ENCODE data around the gene SNAP25. TPM values are rescaled to one million over a fixed set of nuclear protein-coding genes. Genes with fewer than 3 reads are reported as not detected.

Gene SNAP25
- total and polyA plus RNA-seq, 10 of the 15 experiments (the other 5 are each of a cell fraction or from before 2014, with no cell fraction given) = not detected

GRCh38 chr20:10171864-10172751 is 46.5 kb upstream of the SNAP25 start (continued):
- TF ChIP-seq PRDM15 (CRISPR knock-in tag; IDR thresholded peaks at IDR 0.05) = no peak
- TF ChIP-seq EZH2 (IDR thresholded peaks at IDR 0.05; ENCODE audit: borderline replicate concordance, control insufficient read depth, low read depth, low read length) = no peak

- RAD21 ChIA-PET (ENCODE audit: unreplicated experiment) = no interaction called here
- Histone ChIP-seq H3K79me2 (ENCODE audit: control insufficient read depth, insufficient read depth, low read length) (no peaks in the 10 kb centered on the region), H3K4me1 (ENCODE audit: control insufficient read depth, insufficient read depth, low read length) (no peaks in the 10 kb centered on the region), H3K4me3 (no peak overlapping the region), H3K27me3 (replicated peaks in 1 of 2; ENCODE audit: control insufficient read depth in 2 of 2, insufficient read depth in 2 of 2, low read length in 1 of 2) (peaks cover 0 to 3% of the 10 kb centered on the region in 2 experiments; a peak in 2 of 4 replicates), H3K4me2 (ENCODE audit: control insufficient read depth, insufficient read depth) (no peak overlapping the region), H2AFZ (ENCODE audit: control insufficient read depth, low read depth, low read length) (no peak overlapping the region), H3K9ac (ENCODE audit: control insufficient read depth, insufficient read depth, low read length) (no peak overlapping the region), H3K36me3 (ENCODE audit: control insufficient read depth in 2 of 2, insufficient read depth in 2 of 2, low read length in 1 of 2) (no peaks in the 10 kb centered on the region), H3K27ac (ENCODE audit: control insufficient read depth, insufficient read depth) (no peak overlapping the region), H4K20me1 (ENCODE audit: control insufficient read depth, insufficient read depth) (no peaks in the 10 kb centered on the region), H3K9me3 (replicated peaks; ENCODE audit: control insufficient read depth, insufficient read depth, low read length) (no peaks in the 10 kb centered on the region)
- SMC1A ChIA-PET (ENCODE audit: uncharacterized antibody, unreplicated experiment) = no interaction called here
- intact Hi-C loops (cut with micrococcal nuclease; ENCODE audit: unreplicated experiment) = no loop called here
- no peak for ATAC-seq
- no TSS peak for BruUV-seq (replicated peaks)
- no peak for FAIRE-seq
- CTCF ChIA-PET = no interaction called here
- POLR2A ChIA-PET = no interaction called here
- in situ Hi-C loops (cut with MboI) = no loop called here
- WGBS (ENCODE audit: insufficient coverage, insufficient replicate concordance, low lambda C conversion rate, missing lambda C conversion rate) = 29% methylated on average over 16 of the region's 16 CpGs
- no peak for DNase-seq (ENCODE audit: low read depth, low spot score)
- TF ChIP-seq POLR2AphosphoS2 (IDR thresholded peaks at IDR 0.05; ENCODE audit: low read depth, low read length) = no peak
- TF ChIP-seq CEBPZ (IDR thresholded peaks at IDR 0.05; ENCODE audit: low read depth, low read length) = no peak
- no peak for TF ChIP-seq HSF1 (IDR thresholded peaks at IDR 0.05; ENCODE audit: low read depth, low read length)
- no peak for TF ChIP-seq SIX5 (IDR thresholded peaks at IDR 0.05; ENCODE audit: low read depth, low read length, severe bottlenecking)
- no peak for TF ChIP-seq RAD51 (IDR thresholded peaks at IDR 0.05)
- TF ChIP-seq BCL3 (IDR thresholded peaks at IDR 0.05; ENCODE audit: borderline replicate concordance, insufficient read depth, low read depth, low read length, poor library complexity, severe bottlenecking) = no peak
These were observed 45.5 kb upstream of the SNAP25 start for GRCh38 chr20:10172998-10173655.
